ENCODE measurements around the gene NIN.
"Not testable (repeated sequence)": the region's sequence is repeated elsewhere in the genome, so short reads cannot be mapped to it uniquely, and the experiment has no call there.

The NIN gene

GRCh38 chr14:50837850-50838470 is 7.0 kb upstream of the NIN start:
- DNase-seq (ENCODE audit: low read depth), result no peak

DNA sequence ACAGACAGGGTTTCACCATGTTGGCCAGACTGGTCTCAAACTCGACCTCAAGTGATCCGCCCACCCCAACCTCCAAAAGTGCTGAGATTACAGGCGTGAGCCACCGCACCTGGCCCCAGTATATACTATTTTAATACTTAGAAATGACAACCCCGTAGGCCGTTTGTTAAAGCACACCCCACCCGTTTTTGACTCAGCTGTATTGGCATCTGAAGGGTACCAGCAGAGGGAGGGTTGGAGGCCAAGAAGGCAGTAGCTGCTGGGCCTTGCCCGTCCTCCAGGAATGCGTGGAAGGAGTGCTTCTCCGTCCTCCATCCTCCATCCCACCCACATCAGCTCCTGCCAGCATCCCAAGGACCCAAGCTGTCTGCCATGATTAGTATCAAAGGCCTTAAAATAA is 6.3 kb upstream of the NIN start:
- no peak for DNase-seq (ENCODE audit: low read depth)

- no peak for DNase-seq (ENCODE audit: low read depth)
These were observed 5.6 kb upstream of the NIN start for GRCh38 chr14:50836515-50836914.

GRCh38 chr14:50835280-50835679 is 4.3 kb upstream of the NIN start:
- DNase-seq (ENCODE audit: low read depth), result no peak

DNA sequence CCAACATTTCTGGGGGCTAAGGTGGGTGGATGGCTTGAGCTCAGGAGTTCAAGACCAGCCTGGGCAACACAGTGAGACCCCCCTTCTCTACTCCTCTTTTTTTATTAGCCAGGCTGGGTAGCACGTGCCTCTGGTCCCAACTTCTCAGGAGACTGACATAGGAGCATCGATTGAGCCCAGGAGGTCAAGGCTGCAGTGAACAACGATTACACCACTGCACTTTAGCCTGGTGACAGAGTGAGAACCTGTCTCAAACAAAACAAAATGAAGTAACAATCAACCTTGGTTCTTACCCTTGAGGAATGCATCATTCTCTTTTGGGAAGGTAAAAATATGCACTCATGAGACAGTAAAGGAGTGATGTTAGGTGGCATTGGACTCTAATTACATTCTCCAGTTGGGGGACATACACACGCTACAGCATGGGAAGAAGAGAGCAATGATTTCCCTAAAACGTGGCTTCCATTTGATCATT is 3.9 kb upstream of the NIN start:
- DNase-seq (ENCODE audit: low read depth), result no peak

DNA sequence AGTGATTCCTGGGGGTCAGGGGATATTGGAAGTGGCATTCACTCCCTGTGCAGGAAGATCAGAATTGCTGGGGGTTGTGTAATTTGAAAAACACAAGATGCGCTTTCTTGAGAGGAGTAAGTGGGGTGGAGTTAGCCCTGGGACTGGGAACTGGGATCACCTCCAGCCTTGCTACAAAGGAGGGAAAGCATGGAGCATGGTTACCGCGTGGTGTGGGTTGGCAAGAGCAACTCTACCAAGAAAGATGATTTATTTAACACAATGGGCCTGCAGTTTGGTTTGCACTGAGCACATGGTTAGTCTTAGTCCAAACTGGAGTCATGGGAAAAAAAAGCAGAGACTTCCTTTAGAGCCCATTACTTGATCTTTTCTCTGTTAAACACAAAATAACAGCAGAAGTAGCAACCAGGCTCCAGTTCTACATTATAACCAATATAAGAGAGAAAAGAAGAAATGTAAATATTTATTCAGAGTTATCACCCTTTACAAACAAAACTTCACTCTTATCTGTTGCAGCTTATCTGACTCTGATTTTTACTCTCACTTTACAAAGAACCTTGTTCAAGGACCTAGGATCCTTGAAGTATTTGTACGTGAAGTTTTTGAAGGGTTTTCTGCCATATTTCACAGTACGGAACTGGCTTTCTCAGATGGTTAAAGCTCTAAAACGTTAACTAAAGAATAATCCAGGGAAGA is 2.1 kb upstream of the NIN start:
- DNase-seq (ENCODE audit: low read depth), result no peak

DNA sequence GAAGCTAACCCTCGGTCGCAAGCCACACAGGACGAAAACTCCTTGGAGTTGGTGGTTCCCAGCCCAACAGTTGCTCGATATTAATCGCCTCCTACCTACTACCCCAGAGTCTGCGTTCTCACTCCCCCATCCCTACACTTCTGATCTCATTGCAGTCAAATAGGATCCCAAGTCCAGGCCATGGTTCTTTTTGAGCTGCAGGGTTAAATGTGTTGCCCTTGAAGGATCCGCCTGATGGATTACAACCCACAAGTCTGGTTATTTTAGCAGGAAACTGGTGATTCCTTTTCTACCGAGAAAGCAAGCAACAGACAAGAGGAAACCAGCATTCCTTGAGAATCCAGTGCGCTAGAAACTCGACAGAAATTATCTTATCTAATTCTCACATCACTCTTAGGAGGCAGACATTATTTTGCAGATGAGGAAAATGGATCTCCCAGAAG is 785 bp upstream of the NIN start:
- DNase-seq (ENCODE audit: low read depth), result no peak

GRCh38 chr14:50830044-50830931 is 674 bp downstream of the NIN start:
- DNase-seq (ENCODE audit: low read depth), result no peak

GRCh38 chr14:50829489-50830043 is 1.4 kb downstream of the NIN start:
- DNase-seq (ENCODE audit: low read depth), result no peak

DNA sequence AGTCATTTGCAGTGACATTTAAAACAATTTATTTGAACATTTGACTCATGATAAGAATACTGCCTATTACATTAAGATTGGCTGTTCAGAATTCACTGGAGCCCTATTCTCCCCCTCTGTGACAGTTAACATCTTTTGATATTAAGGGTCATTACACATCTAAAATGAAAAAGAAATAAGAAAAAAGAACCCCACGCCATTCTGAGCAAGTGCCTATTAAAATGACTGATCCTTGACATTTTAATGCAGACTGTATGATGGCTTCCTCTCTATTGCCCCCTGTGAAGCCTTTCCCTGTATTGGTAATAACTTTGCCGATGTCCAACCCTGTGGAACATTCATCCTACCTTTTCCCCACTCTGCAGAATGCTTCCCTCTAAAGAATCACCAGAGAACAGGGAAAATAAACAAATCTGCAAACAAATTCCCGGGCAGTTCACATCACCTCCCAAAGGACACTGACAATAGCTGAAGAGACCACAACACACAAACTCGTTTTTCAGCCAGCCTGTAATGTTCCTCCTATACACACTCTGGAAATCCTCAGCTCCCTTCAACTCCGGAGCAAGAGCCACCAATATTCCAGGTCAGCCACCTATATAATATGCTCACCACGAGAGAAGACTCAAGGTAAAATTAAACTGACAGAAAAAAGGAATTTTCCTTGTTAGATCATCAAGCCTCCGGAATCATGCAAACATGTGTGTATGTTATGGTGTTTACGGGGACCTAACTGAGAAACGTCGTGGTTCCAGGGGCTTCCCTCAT is 2.1 kb downstream of the NIN start:
- no peak for DNase-seq (ENCODE audit: low read depth)

GRCh38 chr14:50826681-50827080 is 4.3 kb downstream of the NIN start:
- no peak for DNase-seq (ENCODE audit: low read depth)

DNA sequence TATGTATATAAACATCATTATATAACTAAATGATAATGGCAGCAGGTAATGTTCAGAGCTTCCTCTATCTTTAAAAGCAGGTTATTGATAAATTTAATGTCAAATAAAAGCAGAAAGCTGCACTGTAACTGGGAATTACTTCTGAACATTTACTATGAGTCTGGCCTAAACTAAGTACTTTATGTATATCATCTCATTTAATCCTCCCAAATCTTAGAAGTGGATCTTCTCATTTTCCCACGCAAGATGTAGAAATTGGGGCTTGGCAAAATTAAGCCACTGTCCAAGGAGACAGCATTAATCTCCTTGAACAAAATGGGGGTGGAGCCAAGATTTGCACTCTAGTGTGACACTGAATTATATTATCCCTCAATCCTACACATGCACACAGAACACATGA is 5.7 kb downstream of the NIN start:
- no peak for DNase-seq (ENCODE audit: low read depth)

DNA sequence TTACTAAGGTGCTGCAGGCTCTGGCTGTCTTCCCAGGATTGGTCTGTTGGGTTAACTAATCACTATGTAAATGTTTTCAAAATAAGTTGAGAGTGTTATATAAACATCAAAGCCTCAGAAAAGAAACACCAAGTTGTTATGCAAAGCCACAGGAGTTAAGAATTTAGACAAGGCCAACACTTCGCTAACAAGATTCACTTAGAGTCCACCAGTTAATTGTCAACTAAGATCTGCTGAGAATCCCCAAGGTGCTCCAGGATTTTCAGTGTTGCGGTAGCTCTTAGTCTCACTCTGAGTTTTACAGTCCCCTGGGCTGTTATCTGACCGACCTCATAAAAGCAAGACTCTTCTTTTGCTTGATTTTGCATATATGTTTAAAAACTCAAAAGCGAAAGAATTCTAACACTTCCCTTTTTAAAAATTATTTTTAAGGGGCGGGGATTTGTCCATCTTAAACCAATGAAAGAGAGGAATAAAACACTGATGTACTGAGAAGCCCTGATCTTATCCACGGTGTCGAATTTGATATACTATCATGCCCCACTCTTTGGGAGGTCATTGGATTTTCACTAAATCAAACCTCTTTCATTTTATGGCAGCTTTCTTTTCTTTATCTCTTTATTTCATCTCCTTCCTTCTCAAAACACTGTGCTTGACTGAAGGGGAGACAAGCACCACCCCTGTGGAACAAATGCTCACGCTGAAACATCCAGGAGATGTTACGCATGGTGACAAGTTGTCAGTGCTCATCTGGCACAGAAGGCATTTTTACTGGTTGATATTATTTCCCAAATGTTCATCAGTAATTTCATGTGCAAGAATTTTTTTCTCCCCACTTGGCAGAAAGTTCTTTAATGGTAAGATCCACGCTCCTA is 7.0 kb downstream of the NIN start:
- no peak for DNase-seq (ENCODE audit: low read depth)

DNA sequence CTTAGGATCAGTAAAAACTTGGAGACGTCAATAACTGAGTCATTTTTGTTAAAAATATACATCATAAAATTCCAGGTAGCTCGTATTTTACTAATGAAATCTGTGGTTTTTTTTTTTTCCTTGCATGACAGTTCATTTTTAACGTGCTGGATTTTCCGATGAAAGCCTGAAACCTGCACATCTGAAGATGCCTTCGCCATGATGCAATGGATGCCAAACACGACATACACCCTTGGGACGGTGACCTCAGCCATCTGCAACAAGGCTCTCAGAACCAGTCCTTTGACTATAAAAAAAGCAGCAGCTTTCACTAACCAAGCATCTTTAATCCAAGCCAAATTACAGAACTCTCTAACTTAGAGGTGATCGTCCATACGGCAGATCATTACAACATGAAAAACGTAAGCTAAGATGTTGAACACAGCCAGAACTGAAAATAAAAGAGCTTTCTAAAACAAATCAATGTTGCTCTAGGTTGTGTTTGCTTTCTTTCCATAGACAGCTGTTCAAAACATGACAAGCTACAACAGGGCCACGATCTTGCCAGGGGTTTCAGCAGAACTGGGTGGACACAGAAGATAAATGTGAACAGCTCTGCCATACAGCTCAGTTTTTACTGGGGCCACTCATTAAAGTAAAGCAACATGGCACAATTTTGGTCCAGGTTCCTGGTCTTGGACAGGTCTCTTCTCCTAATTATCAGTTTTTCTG is 7.8 kb downstream of the NIN start:
- no peak for DNase-seq (ENCODE audit: low read depth)

- no peak for DNase-seq (ENCODE audit: low read depth)
These were observed 8.4 kb downstream of the NIN start for GRCh38 chr14:50822501-50823042.

GRCh38 chr14:50821510-50822464 is 9.2 kb downstream of the NIN start:
- no peak for DNase-seq (ENCODE audit: low read depth)

- DNase-seq (ENCODE audit: low read depth), result no peak
These were observed 10.0 kb downstream of the NIN start for GRCh38 chr14:50820786-50821509.

DNA sequence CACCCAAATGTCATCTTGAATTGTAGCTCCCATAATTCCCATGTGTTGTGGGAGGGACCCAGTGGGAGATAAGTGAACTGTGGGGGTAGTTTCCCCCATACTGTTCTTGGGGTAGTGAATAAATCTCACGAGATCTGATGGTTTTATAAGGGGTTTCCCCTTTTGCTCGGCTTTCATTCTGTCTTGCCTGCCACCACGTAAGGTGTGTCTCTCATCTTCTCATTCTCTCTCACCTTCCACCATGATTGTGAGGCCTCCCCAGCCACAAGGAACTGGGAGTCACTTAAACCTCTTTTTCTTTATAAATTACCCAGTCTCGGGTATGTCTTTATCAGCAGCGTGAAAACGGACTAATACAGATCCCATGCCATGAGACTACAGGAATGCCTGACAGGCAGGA is 11.7 kb downstream of the NIN start:
- DNase-seq (ENCODE audit: low read depth), result not testable (repeated sequence)

Measured in CMK (cell line).